ENCODE results near the gene ATP6V1B1.

ATP6V1B1 gene

GRCh38 chr2:70977605-70978205 lies 42.0 kb downstream of the ATP6V1B1 start:
- peak; percentile 71 to 75 (median 75) for DNase-seq

- peak; percentile 28 to 52 (median 41) for DNase-seq
Observed at GRCh38 chr2:70978341-70979179, 42.9 kb downstream of the ATP6V1B1 start, which contains the start of gene ANKRD53. TSS of gene ANKRD53 (plus strand) at chr2:70978630. CDS start at chr2:70978646, 16 bp downstream.

GRCh38 chr2:70979180-70979488 lies 43.4 kb downstream of the ATP6V1B1 start:
- no peak for DNase-seq

- DNase-seq: no peak
Observed at GRCh38 chr2:70979626-70980025, 43.9 kb downstream of the ATP6V1B1 start.

GRCh38 chr2:70981421-70981820 lies 45.7 kb downstream of the ATP6V1B1 start:
- no peak for DNase-seq

- DNase-seq: no peak
Observed at GRCh38 chr2:70981866-70982810, 46.4 kb downstream of the ATP6V1B1 start.

- DNase-seq: no peak
Observed at GRCh38 chr2:70982971-70983370, 47.3 kb downstream of the ATP6V1B1 start.

GRCh38 chr2:70983506-70984227 lies 48.0 kb downstream of the ATP6V1B1 start:
- DNase-seq: no peak

- no peak for DNase-seq
Observed at GRCh38 chr2:70984228-70984575, 48.5 kb downstream of the ATP6V1B1 start.

GRCh38 chr2:70984576-70985282 lies 49.0 kb downstream of the ATP6V1B1 start:
- DNase-seq: peak; percentile 73 to 87 (median 74)

- DNase-seq: no peak
Observed at GRCh38 chr2:70985283-70985688, 49.6 kb downstream of the ATP6V1B1 start.

GRCh38 chr2:70985956-70986355 lies 50.3 kb downstream of the ATP6V1B1 start:
- DNase-seq: no peak

- no peak for DNase-seq
Observed at GRCh38 chr2:70986499-70987189, 50.9 kb downstream of the ATP6V1B1 start.

- DNase-seq: no peak
Observed at GRCh38 chr2:70987386-70987785, 51.7 kb downstream of the ATP6V1B1 start.

- DNase-seq: no peak
Observed at GRCh38 chr2:70988151-70988550, 52.5 kb downstream of the ATP6V1B1 start.

- DNase-seq: no peak
Observed at GRCh38 chr2:70988726-70989648, 53.3 kb downstream of the ATP6V1B1 start.

- DNase-seq: no peak
Observed at GRCh38 chr2:70990216-70990615, 54.5 kb downstream of the ATP6V1B1 start.

- DNase-seq: no peak
Observed at GRCh38 chr2:70991142-70991541, 55.4 kb downstream of the ATP6V1B1 start.

- no peak for DNase-seq
Observed at GRCh38 chr2:70991742-70992141, 56.0 kb downstream of the ATP6V1B1 start.

Data from suppressor macrophage treated with lipopolysaccharide for 1 hour (primary cell).